GM10248 (cell line): ENCODE measurements around the gene NFASC.
A peak's percentile ranks its signal among the peaks of the same experiment; 100 is the strongest.

Source experiments
- CTCF ChIA-PET: fragments of 300-600 bp; sonication (Branson Sonifier 250); formaldehyde crosslinking; extraction: SDS; loops from one replicate; lab custom pipeline; 2021; ENCODE audit warnings: antibody characterized with exemption; lab: Yijun Ruan, JAX
- POLR2A ChIA-PET: fragments of 350-650 bp; sonication (Branson Sonifier 250); formaldehyde crosslinking; extraction: SDS; loops from one replicate; lab custom pipeline; 2020; ENCODE audit warnings: antibody characterized with exemption; lab: Yijun Ruan, JAX
- DNase-seq: peaks from one replicate; pipeline ENCODE4 v3.0.0; 2012; ENCODE audit errors: extremely low spot score
- TF ChIP-seq, protein P1 (sequence below): IDR thresholded peaks from 2 replicates; pipeline ENCODE4 v1.5.1; 2012; ENCODE audit warnings: mild to moderate bottlenecking, low read depth; ENCODE audit errors: extremely low read depth, missing control alignments, control extremely low read depth

The NFASC gene

DNA sequence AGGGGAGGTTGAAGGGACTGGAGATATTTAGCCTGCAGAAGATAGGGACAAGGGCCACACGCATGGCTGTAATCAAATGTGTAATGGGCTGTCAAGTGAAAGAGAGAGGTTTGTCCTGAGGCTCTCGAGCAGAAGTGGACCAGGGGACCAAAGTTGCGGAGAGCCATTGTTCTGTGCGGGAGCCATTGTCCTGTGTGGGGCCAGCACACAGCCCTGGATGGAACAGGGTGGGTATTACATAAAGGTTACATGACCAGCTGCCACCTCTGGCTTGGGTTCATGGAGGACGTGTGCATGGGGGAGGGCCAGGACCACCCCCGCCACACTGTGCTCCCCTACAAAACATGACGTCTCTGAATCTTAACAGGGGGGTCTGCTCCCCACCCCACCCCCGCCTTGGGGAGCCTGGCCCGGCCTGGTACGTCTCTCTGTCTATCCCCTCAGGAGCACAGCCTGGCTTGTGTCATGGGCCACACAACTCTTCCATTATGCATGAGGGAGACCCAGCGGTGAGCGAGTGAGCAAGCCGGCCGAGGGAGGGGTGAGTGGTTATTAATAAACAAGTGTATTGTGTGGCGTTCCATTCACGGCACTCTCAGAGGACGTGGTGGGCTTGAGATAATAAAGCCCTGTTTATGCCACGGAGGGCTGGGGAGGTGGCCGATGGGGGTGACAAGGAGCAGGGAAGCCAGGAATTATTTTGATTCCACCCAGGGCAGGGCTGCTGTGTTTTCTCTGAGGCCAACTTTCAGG is at the start of gene NFASC:
Gene NFASC (plus strand): TSS at position 703 of the 753 bp plus-strand sequence. CDS start 73,454 bp downstream, outside the sequence.
- ChIA-PET CTCF (interaction anchor here (1.2 kb wide), 1 partner anchor 64 kb away, joined by 3 read pairs; no protein-coding TSS in a partner anchor), POLR2A (no interaction called here)
- no peak for DNase-seq
- TF ChIP-seq, protein P1, sequence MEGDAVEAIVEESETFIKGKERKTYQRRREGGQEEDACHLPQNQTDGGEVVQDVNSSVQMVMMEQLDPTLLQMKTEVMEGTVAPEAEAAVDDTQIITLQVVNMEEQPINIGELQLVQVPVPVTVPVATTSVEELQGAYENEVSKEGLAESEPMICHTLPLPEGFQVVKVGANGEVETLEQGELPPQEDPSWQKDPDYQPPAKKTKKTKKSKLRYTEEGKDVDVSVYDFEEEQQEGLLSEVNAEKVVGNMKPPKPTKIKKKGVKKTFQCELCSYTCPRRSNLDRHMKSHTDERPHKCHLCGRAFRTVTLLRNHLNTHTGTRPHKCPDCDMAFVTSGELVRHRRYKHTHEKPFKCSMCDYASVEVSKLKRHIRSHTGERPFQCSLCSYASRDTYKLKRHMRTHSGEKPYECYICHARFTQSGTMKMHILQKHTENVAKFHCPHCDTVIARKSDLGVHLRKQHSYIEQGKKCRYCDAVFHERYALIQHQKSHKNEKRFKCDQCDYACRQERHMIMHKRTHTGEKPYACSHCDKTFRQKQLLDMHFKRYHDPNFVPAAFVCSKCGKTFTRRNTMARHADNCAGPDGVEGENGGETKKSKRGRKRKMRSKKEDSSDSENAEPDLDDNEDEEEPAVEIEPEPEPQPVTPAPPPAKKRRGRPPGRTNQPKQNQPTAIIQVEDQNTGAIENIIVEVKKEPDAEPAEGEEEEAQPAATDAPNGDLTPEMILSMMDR: no peak

DNA sequence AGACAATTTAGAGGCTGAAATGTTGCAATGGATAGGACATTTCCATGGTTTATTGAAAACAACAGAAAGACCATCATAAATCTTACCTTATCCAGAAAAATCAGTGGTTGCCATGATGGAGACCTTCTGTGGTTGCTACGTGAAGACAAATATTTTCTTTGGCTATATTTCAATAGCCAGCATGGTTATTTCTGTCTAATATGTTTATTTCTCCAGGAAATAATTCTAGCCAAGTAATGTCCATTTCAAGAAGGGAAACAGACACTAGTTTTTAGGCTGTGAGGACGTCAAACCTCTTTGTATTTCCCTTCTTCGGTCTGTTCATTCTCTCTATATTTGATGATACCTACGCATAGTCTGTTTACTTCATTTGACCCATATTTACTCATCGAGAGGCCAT is 49.2 kb upstream of the NFASC start:
- TF ChIP-seq, protein P1: no peak
- ChIA-PET POLR2A (interaction anchor here (0.6 kb wide), 1 partner anchor 14 kb away, joined by 5 read pairs; no protein-coding TSS in a partner anchor), CTCF (interaction anchor here (1.1 to 20.0 kb wide), 3 partner anchors 15 to 120 kb away, joined by 3 to 225 read pairs (median 7); no protein-coding TSS in a partner anchor)
- DNase-seq: no peak

DNA sequence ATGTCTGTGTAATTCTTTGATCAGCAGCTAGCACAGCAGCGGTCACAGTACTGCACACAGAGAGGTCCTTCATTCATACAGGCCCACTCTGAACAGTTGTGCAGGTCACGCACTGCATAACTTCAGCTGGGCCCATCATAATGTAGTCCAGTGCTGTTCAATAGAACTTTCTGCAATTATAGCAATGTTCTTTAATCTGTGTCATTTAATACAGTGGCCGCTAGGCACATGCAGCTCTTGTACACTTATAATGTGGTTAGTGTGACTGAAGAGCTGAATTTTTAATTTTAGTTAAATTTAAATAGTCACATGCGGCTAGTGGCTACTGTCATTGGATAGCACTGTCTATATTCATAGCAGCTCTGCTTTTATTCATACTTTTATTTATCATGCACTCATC is 48.7 kb upstream of the NFASC start:
- ChIA-PET POLR2A (no interaction called here), CTCF (interaction anchor here (1.1 to 20.0 kb wide), 5 partner anchors 14 to 256 kb away, joined by 3 to 225 read pairs (median 5); no protein-coding TSS in a partner anchor)
- TF ChIP-seq, protein P1: no peak
- no peak for DNase-seq

DNA sequence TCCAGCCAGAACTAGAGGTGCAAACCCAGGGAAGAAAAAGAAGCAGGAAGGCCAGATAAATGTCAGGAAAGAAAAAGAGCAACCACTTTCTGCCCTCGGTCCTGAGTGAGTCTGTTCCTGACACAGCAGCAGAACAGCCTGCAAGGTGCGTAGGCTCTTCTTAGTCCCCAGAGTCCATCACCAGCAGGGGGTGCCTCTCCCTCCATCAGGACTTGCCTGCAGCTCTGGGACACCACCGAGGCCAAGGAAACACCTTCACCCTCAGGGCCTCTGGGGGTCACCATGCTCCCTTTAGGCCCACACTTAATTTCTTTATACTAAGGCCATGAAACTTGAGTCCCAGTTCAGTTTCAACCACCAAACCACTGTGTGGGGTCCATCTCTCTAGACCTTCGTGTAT is 43.7 kb upstream of the NFASC start:
- POLR2A ChIA-PET: no interaction called here
- DNase-seq: peak; percentile 41
- TF ChIP-seq, protein P1: no peak
- CTCF ChIA-PET: interaction anchor here (1.2 to 20.0 kb wide), 5 partner anchors 10 to 116 kb away, joined by 3 to 225 read pairs (median 5); no protein-coding TSS in a partner anchor

DNA sequence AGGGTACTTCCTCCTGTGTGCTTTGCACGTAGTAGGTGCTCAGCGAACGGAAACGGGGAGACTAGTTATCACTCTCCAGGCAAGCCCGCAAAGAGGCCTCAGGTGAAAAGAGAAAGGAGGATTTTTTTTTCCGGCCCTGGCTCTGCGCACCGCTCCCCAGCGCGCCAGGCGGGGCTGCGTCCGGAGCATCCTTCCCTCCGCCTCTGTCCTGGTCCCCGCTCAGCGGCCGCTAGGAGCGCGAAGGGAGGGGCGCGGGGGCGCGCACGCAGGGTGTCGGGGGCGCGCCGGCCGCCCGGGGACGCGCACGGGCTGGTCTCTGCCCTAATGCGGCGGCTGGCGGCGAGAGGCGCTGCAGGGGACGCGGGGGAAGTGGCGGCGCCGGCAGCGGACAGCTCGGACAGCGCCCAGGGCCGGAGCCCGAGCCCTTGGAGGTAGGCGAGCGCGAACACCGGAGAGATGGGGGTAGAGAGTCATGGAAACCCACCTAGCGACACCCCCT is 42.3 kb upstream of the NFASC start:
- ChIA-PET POLR2A (no interaction called here), CTCF (interaction anchor here (1.0 to 20.0 kb wide), 5 partner anchors 9 to 700 kb away, joined by 3 to 225 read pairs (median 5); no protein-coding TSS in a partner anchor)
- no peak for DNase-seq
- TF ChIP-seq, protein P1: no peak

DNA sequence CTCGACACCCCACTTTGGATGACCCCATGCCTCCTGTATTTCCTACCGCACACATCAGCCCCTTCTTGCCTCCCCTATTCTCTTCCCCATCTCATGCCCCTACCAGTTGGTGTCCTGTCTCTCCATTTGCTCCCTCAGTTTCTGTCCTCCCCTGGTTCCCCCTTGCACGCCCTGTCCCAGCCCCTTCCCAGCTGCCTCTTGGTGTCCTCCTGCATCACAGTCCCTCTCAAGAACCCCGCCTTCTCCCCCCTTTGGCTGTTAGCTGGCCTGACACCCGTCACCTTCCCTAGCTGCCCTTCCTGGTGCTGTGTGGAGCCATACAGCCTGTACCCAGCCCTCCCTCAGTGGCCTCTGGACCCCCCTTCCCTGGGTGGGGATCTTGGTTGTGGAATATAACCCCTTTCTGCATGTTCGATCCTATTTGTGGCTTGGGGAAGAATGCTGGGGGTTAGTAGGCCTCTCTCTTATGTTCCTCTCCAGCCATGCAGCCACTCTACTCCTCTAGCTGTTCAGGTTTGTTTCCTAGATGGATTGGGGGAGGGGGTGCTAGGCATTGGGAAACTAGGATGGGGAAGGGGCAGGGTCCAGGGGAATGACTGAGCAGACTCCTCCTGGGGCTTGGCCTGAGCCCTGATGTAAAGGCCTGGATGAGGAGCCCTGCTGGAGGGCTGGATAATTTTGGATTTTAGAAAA is 41.4 kb upstream of the NFASC start:
- ChIA-PET POLR2A (no interaction called here), CTCF (interaction anchor here (2.1 to 20.0 kb wide), 2 partner anchors 23 to 26 kb away, joined by 5 to 225 read pairs; no protein-coding TSS in a partner anchor)
- TF ChIP-seq, protein P1: no peak
- DNase-seq: no peak
